Caco-2 (cell line): ENCODE data around the gene ZNF821. TPM values are rescaled to one million over a fixed set of nuclear protein-coding genes. Genes with fewer than 3 reads are reported as not detected.

Experiments
- BruUV-seq: library from RNA; stranded (reverse); fragments of 400-500 nt; replicated peaks from 2 replicates; lab custom pipeline; 2021; lab: Mats Ljungman, UMichigan
- CTCF ChIA-PET: fragments of 300-600 bp; sonication (Branson Sonifier 250); formaldehyde crosslinking; loops from one replicate; lab custom pipeline; 2022; ENCODE audit warnings: antibody characterized with exemption; lab: Charles Lee
- POLR2A ChIA-PET: fragments of 300-600 bp; sonication (Branson Sonifier 250); formaldehyde crosslinking; loops from one replicate; lab custom pipeline; 2022; ENCODE audit warnings: antibody characterized with exemption; lab: Charles Lee
- DNase-seq, 2 experiments: peaks; one replicate each; pipeline versions ENCODE4 v3.0.0 to v3.0.0-alpha.2; 2020 to 2022
- H3K27me3 ChIP-seq: replicated peaks from 2 replicates; pipeline ENCODE4 v1.6.0; 2011; ENCODE audit warnings: low read length; ENCODE audit not compliant: control insufficient read depth, insufficient read depth
- H3K36me3 ChIP-seq: 2 replicates; pipeline ENCODE4 v1.5.1; 2011; ENCODE audit warnings: low read length; ENCODE audit not compliant: control insufficient read depth, insufficient read depth
- H3K4me1 ChIP-seq: fragments of 250-450 bp; sonication (Bioruptor Pico); 2 replicates; pipeline ENCODE4 v1.5.1; 2020; ENCODE audit warnings: mild to moderate bottlenecking
- H3K4me3 ChIP-seq: 2 replicates; pipeline ENCODE4 v1.5.1; 2011; ENCODE audit warnings: low read depth, mild to moderate bottlenecking, control low read depth, low read length
- H3K9me3 ChIP-seq: fragments of 250-450 bp; sonication (Bioruptor Pico); 2 replicates; pipeline ENCODE4 v1.5.1; 2020; ENCODE audit warnings: mild to moderate bottlenecking, moderate library complexity
- H3K27ac Mint-ChIP-seq: one replicate; pipeline ENCODE4 v1.8.0; 2022; ENCODE audit warnings: mixed read lengths; ENCODE audit not compliant: unreplicated experiment
- H3K27me3 Mint-ChIP-seq: one replicate; pipeline ENCODE4 v1.8.0; 2022; ENCODE audit warnings: mixed read lengths; ENCODE audit not compliant: insufficient read depth, unreplicated experiment
- H3K36me3 Mint-ChIP-seq: one replicate; pipeline ENCODE4 v1.8.0; 2022; ENCODE audit warnings: mild to moderate bottlenecking, mixed read lengths; ENCODE audit not compliant: insufficient read depth, unreplicated experiment
- H3K4me1 Mint-ChIP-seq: one replicate; pipeline ENCODE4 v1.8.0; 2022; ENCODE audit warnings: low read depth, mixed read lengths; ENCODE audit not compliant: unreplicated experiment
- H3K4me3 Mint-ChIP-seq: one replicate; pipeline ENCODE4 v1.8.0; 2022; ENCODE audit warnings: mild to moderate bottlenecking, moderate library complexity, mixed read lengths; ENCODE audit not compliant: unreplicated experiment
- H3K9me3 Mint-ChIP-seq: one replicate; pipeline ENCODE4 v1.8.0; 2022; ENCODE audit warnings: mixed read lengths; ENCODE audit not compliant: unreplicated experiment
- intact Hi-C: fragments of 100-400 bp; cut with micrococcal nuclease; formaldehyde crosslinking; loops from one replicate; pipeline ENCODE4 v1.10.0; 2022; ENCODE audit not compliant: unreplicated experiment
- total RNA-seq: library from RNA; stranded (reverse); gene quantifications from 2 replicates; pipeline ENCODE4 v1.2.3, GENCODE V29; 2022
- TF ChIP-seq, protein P1 (sequence below), 2 experiments: fragments of 200-600 bp in 1 of 2; IDR thresholded peaks; 1 replicate in 1 of 2; 2 replicates in 1 of 2; pipeline versions ENCODE4 v1.5.1 to v1.8.0; 2011 to 2022; ENCODE audit warnings: antibody characterized with exemption in 1 of 2, control low read depth in 1 of 2, inconsistent platforms in 1 of 2, low read depth in 1 of 2, low read length in 1 of 2, mild to moderate bottlenecking in 1 of 2, moderate library complexity in 1 of 2; ENCODE audit not compliant: insufficient read depth in 1 of 2, severe bottlenecking in 1 of 2, unreplicated experiment in 1 of 2

ZNF821 gene
- total RNA-seq, 1 experiment from 2014 or later: 16.9 TPM

DNA sequence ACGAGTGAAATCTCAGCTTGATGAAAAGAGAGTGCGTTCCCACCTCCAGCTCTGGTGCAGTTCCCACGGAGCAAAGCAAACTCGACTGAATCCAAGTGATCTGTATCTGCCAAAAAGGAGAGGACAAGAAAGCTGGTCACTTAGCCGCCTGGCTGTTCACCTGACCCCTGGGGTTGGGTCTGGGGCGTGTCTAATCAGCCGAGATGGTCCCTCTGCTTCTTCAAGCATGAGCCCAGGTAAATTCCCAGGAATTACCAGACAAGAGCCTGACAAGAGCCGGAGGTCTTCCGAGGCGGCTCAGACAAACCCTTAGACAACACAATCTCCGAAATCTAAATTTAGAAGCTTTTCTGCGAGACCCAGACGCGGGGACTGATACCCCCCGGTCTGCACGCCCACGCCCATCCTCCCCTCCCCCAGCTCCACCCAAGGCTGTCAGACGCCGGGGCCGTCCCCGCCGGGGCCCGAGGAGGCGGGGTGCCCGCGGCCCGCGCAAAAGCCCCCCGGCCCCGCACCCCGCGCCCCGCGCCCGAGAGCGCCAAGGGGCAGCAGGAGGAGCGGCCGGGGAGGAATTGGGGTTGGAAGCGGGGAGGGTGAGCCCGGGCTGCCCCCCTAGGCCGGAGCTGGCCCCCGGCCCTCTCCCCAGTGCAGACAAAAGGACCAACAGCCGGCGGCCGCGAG, 674 bp downstream of the ZNF821 start:
- peaks cover 16% of the 10 kb centered on the region for H3K36me3 Mint-ChIP-seq
- no peaks in the 10 kb centered on the region for H3K9me3 ChIP-seq
- no peaks in the 10 kb centered on the region for H3K36me3 ChIP-seq
- POLR2A ChIA-PET: interaction anchor here (0.7 to 3.2 kb wide), 5 partner anchors 10 to 214 kb away, joined by 3 to 12 read pairs (median 3); no protein-coding TSS in a partner anchor
- H3K27me3 ChIP-seq: no peaks in the 10 kb centered on the region
- DNase-seq: peak; percentile 69 to 72
- peaks cover 5% of the 10 kb centered on the region; the same call in 1 of the 2 replicates for H3K4me1 ChIP-seq
- no peaks in the 10 kb centered on the region for H3K9me3 Mint-ChIP-seq
- intact Hi-C loops: loop anchor here (1.0 to 5.0 kb wide), 4 partner anchors 39 to 214 kb away; partner anchors contain the start of genes AP1G1 and ATXN1L
- TF ChIP-seq, protein P1, sequence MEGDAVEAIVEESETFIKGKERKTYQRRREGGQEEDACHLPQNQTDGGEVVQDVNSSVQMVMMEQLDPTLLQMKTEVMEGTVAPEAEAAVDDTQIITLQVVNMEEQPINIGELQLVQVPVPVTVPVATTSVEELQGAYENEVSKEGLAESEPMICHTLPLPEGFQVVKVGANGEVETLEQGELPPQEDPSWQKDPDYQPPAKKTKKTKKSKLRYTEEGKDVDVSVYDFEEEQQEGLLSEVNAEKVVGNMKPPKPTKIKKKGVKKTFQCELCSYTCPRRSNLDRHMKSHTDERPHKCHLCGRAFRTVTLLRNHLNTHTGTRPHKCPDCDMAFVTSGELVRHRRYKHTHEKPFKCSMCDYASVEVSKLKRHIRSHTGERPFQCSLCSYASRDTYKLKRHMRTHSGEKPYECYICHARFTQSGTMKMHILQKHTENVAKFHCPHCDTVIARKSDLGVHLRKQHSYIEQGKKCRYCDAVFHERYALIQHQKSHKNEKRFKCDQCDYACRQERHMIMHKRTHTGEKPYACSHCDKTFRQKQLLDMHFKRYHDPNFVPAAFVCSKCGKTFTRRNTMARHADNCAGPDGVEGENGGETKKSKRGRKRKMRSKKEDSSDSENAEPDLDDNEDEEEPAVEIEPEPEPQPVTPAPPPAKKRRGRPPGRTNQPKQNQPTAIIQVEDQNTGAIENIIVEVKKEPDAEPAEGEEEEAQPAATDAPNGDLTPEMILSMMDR (IDR thresholded peaks at IDR 0.05; ENCODE audit: insufficient read depth in 1 of 2, low read depth in 1 of 2, low read length in 1 of 2, severe bottlenecking in 1 of 2, unreplicated experiment in 1 of 2): no peak
- BruUV-seq: no TSS peak
- no peaks in the 10 kb centered on the region for H3K27me3 Mint-ChIP-seq
- H3K4me3 ChIP-seq: peak overlapping the region; percentile 69
- CTCF ChIA-PET: interaction anchor here (0.5 to 3.3 kb wide), 13 partner anchors 8 to 257 kb away, joined by 3 to 26 read pairs (median 4); partner anchors contain the start of genes AP1G1, DHX38, MARVELD3 and TXNL4B
- H3K27ac Mint-ChIP-seq: peak overlapping the region; percentile 50
- peaks cover 23% of the 10 kb centered on the region for H3K4me1 Mint-ChIP-seq
- peak overlapping the region; percentile 97 for H3K4me3 Mint-ChIP-seq

DNA sequence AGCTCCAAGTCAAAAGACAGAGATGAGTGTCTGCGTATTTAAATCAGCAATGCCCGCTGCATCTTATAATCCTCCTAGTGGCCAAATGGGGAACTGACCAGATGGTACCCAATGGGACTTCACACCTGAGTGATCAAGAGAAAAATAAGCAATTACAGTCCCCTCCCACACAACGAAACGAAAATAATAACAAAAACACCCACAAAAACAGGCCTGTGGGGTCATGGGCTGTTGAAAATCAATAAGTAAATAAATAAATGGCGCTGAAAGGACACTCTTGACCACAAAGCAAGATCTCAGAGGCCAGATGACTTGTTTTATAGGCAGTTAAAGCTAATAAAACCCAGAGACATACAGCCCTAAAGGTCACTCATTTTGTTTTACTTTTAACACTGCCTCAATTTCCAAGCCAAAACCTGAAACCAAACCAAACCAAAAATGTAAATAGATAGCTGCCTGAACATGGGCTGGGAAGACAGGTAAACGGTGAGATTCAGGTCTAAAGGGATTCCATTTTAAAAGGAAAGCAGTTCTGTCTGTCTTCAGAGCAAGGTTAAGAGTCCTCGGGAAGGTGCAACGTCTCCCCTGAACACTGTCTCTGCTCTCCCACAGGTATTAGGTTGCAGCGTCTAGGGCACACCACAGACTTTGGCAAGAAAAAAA, 1.3 kb downstream of the ZNF821 start:
- H3K27ac Mint-ChIP-seq: peak overlapping the region; percentile 50
- peak; percentile 74 to 86 for DNase-seq
- peak overlapping the region; percentile 97 for H3K4me3 Mint-ChIP-seq
- peaks cover 23% of the 10 kb centered on the region for H3K36me3 Mint-ChIP-seq
- Histone ChIP-seq H3K4me1 (peaks cover 5% of the 10 kb centered on the region; the same call in 1 of the 2 replicates), H3K36me3 (no peaks in the 10 kb centered on the region), H3K9me3 (no peaks in the 10 kb centered on the region), H3K27me3 (no peaks in the 10 kb centered on the region), H3K4me3 (peak overlapping the region; percentile 69)
- POLR2A ChIA-PET: interaction anchor here (0.7 to 3.2 kb wide), 4 partner anchors 12 to 214 kb away, joined by 3 to 12 read pairs (median 3); no protein-coding TSS in a partner anchor
- no peaks in the 10 kb centered on the region for H3K9me3 Mint-ChIP-seq
- TF ChIP-seq, protein P1 (IDR thresholded peaks at IDR 0.05; ENCODE audit: insufficient read depth in 1 of 2, low read depth in 1 of 2, low read length in 1 of 2, severe bottlenecking in 1 of 2, unreplicated experiment in 1 of 2): peak; percentile 86 to 89
- no peaks in the 10 kb centered on the region for H3K27me3 Mint-ChIP-seq
- intact Hi-C loops: loop anchor here (1.0 to 5.0 kb wide), 4 partner anchors 38 to 215 kb away; partner anchors contain the start of genes AP1G1 and ATXN1L
- TSS peak; percentile 56 for BruUV-seq
- CTCF ChIA-PET: interaction anchor here (0.5 to 3.3 kb wide), 12 partner anchors 8 to 257 kb away, joined by 3 to 26 read pairs (median 4); partner anchors contain the start of genes AP1G1 and MARVELD3
- peaks cover 23% of the 10 kb centered on the region for H3K4me1 Mint-ChIP-seq

DNA sequence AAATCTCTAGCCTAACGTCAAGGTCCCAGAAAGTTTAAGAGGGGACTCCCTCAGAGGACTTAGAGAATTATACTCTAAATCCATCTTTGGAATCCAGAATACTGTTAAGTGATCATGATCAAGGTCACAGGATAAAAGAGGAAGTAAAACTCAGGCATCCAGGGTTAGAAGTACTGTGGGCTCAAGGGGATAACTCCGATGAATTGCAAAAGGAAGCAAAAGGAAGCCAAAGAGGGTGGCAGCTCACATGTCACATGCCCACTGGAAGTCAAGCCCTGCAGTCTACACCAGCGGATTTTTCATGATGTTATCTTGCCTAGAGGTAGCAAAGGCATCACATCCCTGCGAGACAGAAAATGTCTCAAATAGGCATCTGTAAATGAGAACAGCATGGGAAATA, 3.8 kb downstream of the ZNF821 start:
- Histone ChIP-seq H3K36me3 (no peaks in the 10 kb centered on the region), H3K4me3 (no peak overlapping the region), H3K9me3 (no peaks in the 10 kb centered on the region), H3K4me1 (peaks cover 5% of the 10 kb centered on the region; the same call in 1 of the 2 replicates), H3K27me3 (no peaks in the 10 kb centered on the region)
- Mint-ChIP-seq H3K9me3 (no peaks in the 10 kb centered on the region), H3K36me3 (peaks cover 23% of the 10 kb centered on the region), H3K4me3 (no peak overlapping the region), H3K27me3 (no peaks in the 10 kb centered on the region), H3K27ac (no peak overlapping the region), H3K4me1 (peaks cover 19% of the 10 kb centered on the region)
- ChIA-PET CTCF (no interaction called here), POLR2A (interaction anchor here (0.6 kb wide), 1 partner anchor 466 kb away, joined by 3 read pairs; no protein-coding TSS in a partner anchor)
- DNase-seq: no peak
- BruUV-seq: no TSS peak
- intact Hi-C loops: loop anchor here (5.0 kb wide), 1 partner anchor 217 kb away; no protein-coding TSS in a partner anchor
- TF ChIP-seq, protein P1 (IDR thresholded peaks at IDR 0.05; ENCODE audit: insufficient read depth in 1 of 2, low read depth in 1 of 2, low read length in 1 of 2, severe bottlenecking in 1 of 2, unreplicated experiment in 1 of 2): no peak
